Left lung (tissue), 10 donors: ENCODE measurements around the gene SZT2. TPM values are rescaled to one million over a fixed set of nuclear protein-coding genes. Genes with fewer than 3 reads are reported as not detected.

ENCODE experiments used
- ATAC-seq: fragments of 200-7000 bp; cut with Tn5 transposase; one replicate; pipeline ENCODE4 v1.9.1; 2020; ENCODE audit warnings: moderate library complexity
- DNase-seq, 4 donors: peaks; one replicate each; pipeline ENCODE4 v3.0.0-alpha.2; 2013 to 2020
- H3K27ac ChIP-seq, 2 donors: fragments of 200-600 bp; sonication (generic) in 1 of 2; one replicate each; pipeline versions ENCODE4 v1.5.0 to v1.8.0; 2020 to 2021
- H3K27me3 ChIP-seq, 2 donors: fragments of 200-600 bp; sonication (generic) in 1 of 2; one replicate each; pipeline versions ENCODE4 v1.5.0 to v1.8.0; 2020 to 2021
- H3K36me3 ChIP-seq, 2 donors: fragments of 200-600 bp; sonication (generic) in 1 of 2; one replicate each; pipeline versions ENCODE4 v1.5.0 to v1.8.0; 2020 to 2021
- H3K4me1 ChIP-seq, 2 donors: fragments of 200-600 bp; one replicate each; pipeline ENCODE4 v1.8.0; 2021
- H3K4me3 ChIP-seq, 2 donors: fragments of 200-600 bp; sonication (generic) in 1 of 2; one replicate each; pipeline versions ENCODE4 v1.5.0 to v1.8.0; 2020 to 2021; ENCODE audit warnings: mild to moderate bottlenecking in 1 of 2
- H3K9me3 ChIP-seq, 2 donors: fragments of 200-600 bp; sonication (generic) in 1 of 2; one replicate each; pipeline versions ENCODE4 v1.5.0 to v1.8.0; 2020 to 2021
- intact Hi-C, 2 donors: fragments of 100-400 bp; cut with DNase I; formaldehyde crosslinking; loops; one replicate each; pipeline versions ENCODE4 v1.11.2 to v1.14.2; 2022
- polyA plus RNA-seq, 6 donors: library from polyadenylated mRNA; unstranded; fragments of 120-200 nt; gene quantifications; one replicate each; pipeline ENCODE4 v1.2.1, GENCODE V29; 2013; ENCODE audit not compliant: insufficient read length in 6 of 6
- total RNA-seq, 2 donors: library from RNA; stranded (reverse); fragmentation: NEBNext Ultra II Directional; extraction: Animal tissue kit (Norgen Biotek cat#: 25700); gene quantifications; one replicate each; pipeline ENCODE4 v1.2.1, GENCODE V29; 2021
- TF ChIP-seq, protein P1 (sequence below), 2 donors: fragments of 200-600 bp; sonication (generic) in 1 of 2; IDR thresholded peaks; one replicate each; pipeline versions ENCODE4 v1.5.0 to v1.8.0; 2021; ENCODE audit warnings: antibody characterized with exemption in 2 of 2
- donor health status: DM: no; HTN: yes; CAD: no.
- donor health status: DM: no; HTN: no; CAD: no.

The SZT2 gene
- total and polyA plus RNA-seq, 8 donors, result 25.3 to 68.0 (median 33.1) TPM

DNA sequence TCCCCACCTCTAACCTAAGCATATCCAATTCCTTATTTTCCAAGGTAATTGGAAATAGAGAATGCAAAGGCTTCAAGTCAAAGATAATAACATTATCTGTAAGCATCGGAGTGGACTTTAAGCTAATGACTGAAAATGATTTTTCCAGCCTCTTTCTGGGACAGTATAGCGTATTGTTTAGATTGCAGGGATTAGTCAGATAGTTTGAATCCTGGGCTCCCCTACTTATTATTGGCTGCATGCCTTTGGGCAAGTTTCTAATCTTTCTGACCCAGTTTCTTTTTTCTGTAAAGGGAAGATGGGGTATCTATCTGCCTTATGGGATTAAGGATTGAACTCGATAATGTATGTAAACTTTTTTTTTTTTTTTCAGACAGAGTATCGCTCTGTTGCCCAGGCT is 32.4 kb upstream of the SZT2 start:
- H3K27me3 ChIP-seq, result no peaks in the 10 kb centered on the region
- H3K27ac ChIP-seq, result no peak overlapping the region
- H3K9me3 ChIP-seq, result no peaks in the 10 kb centered on the region
- peaks cover 13 to 34% of the 10 kb centered on the region in 2 donors for H3K4me1 ChIP-seq
- peaks cover 0 to 22% of the 10 kb centered on the region in 2 donors for H3K36me3 ChIP-seq
- TF ChIP-seq, protein P1, sequence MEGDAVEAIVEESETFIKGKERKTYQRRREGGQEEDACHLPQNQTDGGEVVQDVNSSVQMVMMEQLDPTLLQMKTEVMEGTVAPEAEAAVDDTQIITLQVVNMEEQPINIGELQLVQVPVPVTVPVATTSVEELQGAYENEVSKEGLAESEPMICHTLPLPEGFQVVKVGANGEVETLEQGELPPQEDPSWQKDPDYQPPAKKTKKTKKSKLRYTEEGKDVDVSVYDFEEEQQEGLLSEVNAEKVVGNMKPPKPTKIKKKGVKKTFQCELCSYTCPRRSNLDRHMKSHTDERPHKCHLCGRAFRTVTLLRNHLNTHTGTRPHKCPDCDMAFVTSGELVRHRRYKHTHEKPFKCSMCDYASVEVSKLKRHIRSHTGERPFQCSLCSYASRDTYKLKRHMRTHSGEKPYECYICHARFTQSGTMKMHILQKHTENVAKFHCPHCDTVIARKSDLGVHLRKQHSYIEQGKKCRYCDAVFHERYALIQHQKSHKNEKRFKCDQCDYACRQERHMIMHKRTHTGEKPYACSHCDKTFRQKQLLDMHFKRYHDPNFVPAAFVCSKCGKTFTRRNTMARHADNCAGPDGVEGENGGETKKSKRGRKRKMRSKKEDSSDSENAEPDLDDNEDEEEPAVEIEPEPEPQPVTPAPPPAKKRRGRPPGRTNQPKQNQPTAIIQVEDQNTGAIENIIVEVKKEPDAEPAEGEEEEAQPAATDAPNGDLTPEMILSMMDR (IDR thresholded peaks at IDR 0.05), result no peak
- intact Hi-C loops, result no loop called here
- no peak for ATAC-seq
- DNase-seq, result no peak
- no peak overlapping the region for H3K4me3 ChIP-seq

DNA sequence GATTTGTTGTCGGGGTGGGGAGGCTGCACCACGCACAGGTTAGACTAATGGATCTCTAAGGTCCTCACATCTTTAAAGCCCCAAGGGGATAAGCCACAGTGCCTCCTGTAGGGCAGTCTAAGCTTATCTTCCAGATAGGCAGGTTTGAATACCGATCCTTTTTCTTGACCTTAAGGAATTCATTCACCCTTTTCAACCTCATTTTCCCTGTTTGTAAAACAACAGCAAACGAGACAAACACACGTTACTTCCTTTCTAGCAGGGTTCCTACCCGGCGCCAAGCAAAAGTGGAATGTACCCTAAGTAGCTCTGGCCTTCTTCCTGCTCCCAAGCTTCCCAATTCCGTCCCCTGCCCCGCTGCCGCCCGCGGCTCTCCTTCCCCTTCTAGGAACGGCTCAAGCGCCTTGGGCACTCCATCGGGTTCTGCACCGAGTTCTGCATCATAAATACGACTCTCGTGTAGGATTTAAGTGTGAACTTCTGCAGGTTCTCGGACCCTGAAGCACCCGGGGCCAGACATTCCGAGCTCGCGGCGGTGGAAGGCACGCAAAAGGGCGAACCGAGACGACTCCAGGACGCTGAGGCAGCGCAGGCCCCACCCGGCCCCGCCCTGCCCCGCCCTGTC is 31.5 kb upstream of the SZT2 start:
- intact Hi-C loops, result no loop called here
- no peaks in the 10 kb centered on the region for H3K27me3 ChIP-seq
- H3K36me3 ChIP-seq, result peaks cover 0 to 31% of the 10 kb centered on the region in 2 donors
- ATAC-seq, result peak; percentile 78
- H3K27ac ChIP-seq, result peak overlapping the region; percentile 94 to 98
- H3K9me3 ChIP-seq, result no peaks in the 10 kb centered on the region
- H3K4me3 ChIP-seq, result peak overlapping the region; percentile 64 to 68
- TF ChIP-seq, protein P1 (IDR thresholded peaks at IDR 0.05), result peak in 1 of 2 donors; percentile 22
- H3K4me1 ChIP-seq, result peaks cover 13 to 35% of the 10 kb centered on the region in 2 donors
- no peak for DNase-seq

DNA sequence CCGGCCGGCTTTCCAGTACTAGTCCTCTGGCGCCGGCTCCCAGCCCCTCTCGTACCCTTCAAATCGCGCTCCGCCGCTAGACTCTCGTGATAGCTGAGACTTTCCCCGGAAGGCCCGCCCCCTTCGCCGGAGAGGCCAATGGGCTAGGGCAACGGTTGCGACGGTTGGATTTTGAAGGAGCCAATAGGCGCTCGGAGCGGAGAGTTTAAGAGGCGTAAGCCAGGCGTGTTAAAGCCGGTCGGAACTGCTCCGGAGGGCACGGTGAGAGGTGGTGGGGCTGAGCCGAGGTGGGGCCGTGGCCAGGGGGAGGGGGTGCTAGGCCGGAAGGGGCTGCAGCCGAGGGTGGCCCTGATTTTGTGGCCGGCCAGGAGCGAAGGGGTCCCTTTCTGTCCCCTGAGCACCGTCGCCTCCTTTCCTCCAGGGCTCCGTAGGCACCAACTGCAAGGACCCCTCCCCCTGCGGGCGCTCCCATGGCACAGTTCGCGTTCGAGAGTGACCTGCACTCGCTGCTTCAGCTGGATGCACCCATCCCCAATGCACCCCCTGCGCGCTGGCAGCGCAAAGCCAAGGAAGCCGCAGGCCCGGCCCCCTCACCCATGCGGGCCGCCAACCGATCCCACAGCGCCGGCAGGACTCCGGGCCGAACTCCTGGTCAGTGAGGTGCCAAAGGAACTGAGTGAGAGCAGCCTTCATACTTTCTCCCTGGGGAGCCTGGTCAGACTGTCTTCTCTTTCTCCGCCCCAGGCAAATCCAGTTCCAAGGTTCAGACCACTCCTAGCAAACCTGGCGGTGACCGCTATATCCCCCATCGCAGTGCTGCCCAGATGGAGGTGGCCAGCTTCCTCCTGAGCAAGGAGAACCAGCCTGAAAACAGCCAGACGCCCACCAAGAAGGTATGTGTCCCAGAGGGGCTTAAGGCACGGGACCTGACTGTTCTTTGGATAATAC is 30.7 kb upstream of the SZT2 start, which contains the start of gene CDC20:
TSS of gene CDC20 (plus strand) at position 236 of the 948 bp plus-strand sequence. CDS start at position 471, 235 bp downstream.
- Histone ChIP-seq H3K36me3 (peaks cover 6 to 39% of the 10 kb centered on the region in 2 donors), H3K27me3 (no peaks in the 10 kb centered on the region), H3K27ac (peak within 1 kb of the TSS; percentile 94 to 98), H3K4me1 (peaks cover 13 to 43% of the 10 kb centered on the region in 2 donors), H3K4me3 (peak within 1 kb of the TSS; percentile 64 to 68), H3K9me3 (no peaks in the 10 kb centered on the region)
- intact Hi-C loops, result no loop called here
- TF ChIP-seq, protein P1 (IDR thresholded peaks at IDR 0.05), result no peak
- ATAC-seq (peak; percentile 98), DNase-seq (peak; percentile 95 to 99 (median 98))

DNA sequence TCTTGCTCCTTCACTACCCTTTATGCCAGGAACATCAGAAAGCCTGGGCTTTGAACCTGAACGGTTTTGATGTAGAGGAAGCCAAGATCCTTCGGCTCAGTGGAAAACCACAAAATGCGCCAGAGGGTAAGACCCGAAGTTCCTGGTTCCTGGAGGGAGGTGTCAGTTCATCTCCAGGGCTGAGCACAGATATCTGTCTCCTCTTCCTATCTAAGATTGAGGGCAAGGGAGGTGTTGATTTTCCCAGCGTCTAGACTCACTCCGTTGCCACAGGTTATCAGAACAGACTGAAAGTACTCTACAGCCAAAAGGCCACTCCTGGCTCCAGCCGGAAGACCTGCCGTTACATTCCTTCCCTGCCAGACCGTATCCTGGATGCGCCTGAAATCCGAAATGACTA is 30.0 kb upstream of the SZT2 start:
- intact Hi-C loops, result no loop called here
- TF ChIP-seq, protein P1 (IDR thresholded peaks at IDR 0.05), result no peak

DNA sequence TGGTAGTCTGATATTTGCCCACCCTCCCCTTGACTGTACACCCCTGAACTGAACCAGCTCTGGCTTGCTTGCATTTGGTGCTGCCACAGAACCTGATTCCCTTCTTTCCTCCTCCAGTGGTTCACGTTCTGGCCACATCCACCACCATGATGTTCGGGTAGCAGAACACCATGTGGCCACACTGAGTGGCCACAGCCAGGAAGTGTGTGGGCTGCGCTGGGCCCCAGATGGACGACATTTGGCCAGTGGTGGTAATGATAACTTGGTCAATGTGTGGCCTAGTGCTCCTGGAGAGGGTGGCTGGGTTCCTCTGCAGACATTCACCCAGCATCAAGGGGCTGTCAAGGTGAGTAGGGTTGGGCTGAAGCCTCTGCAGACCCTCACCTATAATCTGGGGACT is 29.1 kb upstream of the SZT2 start:
- intact Hi-C loops, result no loop called here
- TF ChIP-seq, protein P1 (IDR thresholded peaks at IDR 0.05), result no peak
- Histone ChIP-seq H3K9me3 (no peaks in the 10 kb centered on the region), H3K36me3 (peaks cover 6 to 55% of the 10 kb centered on the region in 2 donors), H3K27ac (no peak overlapping the region), H3K4me3 (no peak overlapping the region), H3K4me1 (peaks cover 13 to 57% of the 10 kb centered on the region in 2 donors), H3K27me3 (no peaks in the 10 kb centered on the region)
- DNase-seq (no peak), ATAC-seq (no peak)

More for the DNA sequence above, 30.0 kb upstream of the SZT2 start:
- Histone ChIP-seq H3K4me3 (peak overlapping the region in 1 of 2 donors; percentile 64), H3K27me3 (no peaks in the 10 kb centered on the region), H3K4me1 (peaks cover 13 to 47% of the 10 kb centered on the region in 2 donors), H3K27ac (no peak overlapping the region), H3K9me3 (no peaks in the 10 kb centered on the region), H3K36me3 (peaks cover 6 to 46% of the 10 kb centered on the region in 2 donors)
- ATAC-seq (no peak), DNase-seq (no peak)
